GM21529 (cell line): ENCODE results near the gene MIB2.
"Not testable (repeated sequence)": the region's sequence is repeated elsewhere in the genome, so short reads cannot be mapped to it uniquely, and the experiment has no call there.

Experiments used
- ATAC-seq: cut with Tn5 transposase; IDR thresholded peaks from one replicate; pipeline ENCODE4 v1.9.1; 2021; ENCODE audit not compliant: unreplicated experiment

The MIB2 gene

GRCh38 chr1:1615256-1616044 is at the start of gene MIB2:
MIB2 (plus strand) TSS chr1:1615500; CDS start chr1:1623453, 7,953 bp downstream.
- peak; percentile 82 for ATAC-seq

GRCh38 chr1:1567152-1567875 is 48.0 kb upstream of the MIB2 start:
- no peak for ATAC-seq

- no peak for ATAC-seq
These were observed 47.4 kb upstream of the MIB2 start for GRCh38 chr1:1567891-1568291.

GRCh38 chr1:1569341-1569740 is 46.0 kb upstream of the MIB2 start:
- no peak for ATAC-seq

GRCh38 chr1:1573843-1574720 is 41.2 kb upstream of the MIB2 start:
- peak; percentile 56 for ATAC-seq

GRCh38 chr1:1574721-1575537 is 40.4 kb upstream of the MIB2 start, which contains the start of gene SSU72:
SSU72 (minus strand) TSS chr1:1574863; CDS start chr1:1574557, 306 bp downstream.
- ATAC-seq: peak; percentile 74

GRCh38 chr1:1577367-1578011 is 37.8 kb upstream of the MIB2 start:
- ATAC-seq: no peak

GRCh38 chr1:1578371-1578940 is 36.8 kb upstream of the MIB2 start:
- ATAC-seq: no peak

GRCh38 chr1:1582585-1583346 is 32.5 kb upstream of the MIB2 start:
- no peak for ATAC-seq

GRCh38 chr1:1583347-1584010 is 31.8 kb upstream of the MIB2 start:
- ATAC-seq: no peak

GRCh38 chr1:1591452-1591851 is 23.8 kb upstream of the MIB2 start:
- ATAC-seq: no peak

- ATAC-seq: no peak
These were observed 21.3 kb upstream of the MIB2 start for GRCh38 chr1:1593834-1594601.

- no peak for ATAC-seq
These were observed 20.6 kb upstream of the MIB2 start for GRCh38 chr1:1594602-1595260.

- not testable (repeated sequence) for ATAC-seq
These were observed 20.0 kb upstream of the MIB2 start for GRCh38 chr1:1595341-1595740.

- no peak for ATAC-seq
These were observed 18.6 kb upstream of the MIB2 start for GRCh38 chr1:1596493-1597274.

- ATAC-seq: no peak
These were observed 17.9 kb upstream of the MIB2 start for GRCh38 chr1:1597275-1597930.
